GM23338 (cell line): ENCODE measurements around the gene STRIT1. TPM values are rescaled to one million over a fixed set of nuclear protein-coding genes. Genes with fewer than 3 reads are reported as not detected.

Experiments
- ATAC-seq: fragments of 200-7000 bp; cut with Tn5 transposase; 3 replicates; pipeline ENCODE4 v1.9.1; 2020
- DNase-seq: peaks from one replicate; pipeline ENCODE4 v3.0.0-alpha.2; 2015; ENCODE audit warnings: low spot score
- H2AFZ ChIP-seq: fragments of 200-600 bp; sonication (generic); 2 replicates; pipeline ENCODE4 v1.8.0; 2016; ENCODE audit warnings: antibody characterized with exemption, mild to moderate bottlenecking, moderate library complexity
- H3F3A ChIP-seq: fragments of 200-600 bp; sonication (generic); replicated peaks from 2 replicates; pipeline ENCODE4 v1.8.0; 2017; ENCODE audit warnings: antibody characterized with exemption, mixed run types, low read depth
- H3K27ac ChIP-seq: fragments of 200-600 bp; sonication (generic); 2 replicates; pipeline ENCODE4 v1.6.1; 2016; ENCODE audit warnings: low read depth
- H3K27me3 ChIP-seq: fragments of 200-600 bp; sonication (generic); 2 replicates; pipeline ENCODE4 v1.8.0; 2016; ENCODE audit warnings: mild to moderate bottlenecking, mixed run types, moderate library complexity; ENCODE audit not compliant: insufficient read depth
- H3K36me3 ChIP-seq: fragments of 200-600 bp; sonication (generic); 2 replicates; pipeline ENCODE4 v1.8.0; 2016; ENCODE audit warnings: mild to moderate bottlenecking; ENCODE audit not compliant: insufficient read depth
- H3K4me1 ChIP-seq: fragments of 200-600 bp; sonication (generic); 2 replicates; pipeline ENCODE4 v1.8.0; 2016; ENCODE audit warnings: mild to moderate bottlenecking, moderate library complexity; ENCODE audit not compliant: insufficient read depth
- H3K4me2 ChIP-seq: fragments of 200-600 bp; sonication (generic); 2 replicates; pipeline ENCODE4 v1.7.1; 2017; ENCODE audit warnings: mixed run types
- H3K4me3 ChIP-seq: fragments of 200-600 bp; sonication (generic); 2 replicates; pipeline ENCODE4 v1.6.1; 2016; ENCODE audit warnings: mixed run types
- H3K79me2 ChIP-seq: fragments of 200-600 bp; sonication (generic); replicated peaks from 2 replicates; pipeline ENCODE4 v1.8.0; 2017; ENCODE audit warnings: mild to moderate bottlenecking; ENCODE audit not compliant: insufficient read depth
- H3K9me2 ChIP-seq: fragments of 200-600 bp; sonication (generic); 2 replicates; pipeline ENCODE4 v1.8.0; 2017; ENCODE audit not compliant: insufficient read depth
- H4K20me1 ChIP-seq: fragments of 200-600 bp; sonication (generic); replicated peaks from 2 replicates; pipeline ENCODE4 v1.8.0; 2017; ENCODE audit warnings: mild to moderate bottlenecking; ENCODE audit not compliant: insufficient read depth
- H3K27ac Mint-ChIP-seq: 2 replicates; pipeline ENCODE4 v1.8.0; 2020; ENCODE audit warnings: inconsistent platforms, mild to moderate bottlenecking, moderate library complexity, mixed read lengths
- H3K27me3 Mint-ChIP-seq: 3 replicates; pipeline ENCODE4 v1.8.0; 2022; ENCODE audit warnings: low read depth, mild to moderate bottlenecking, moderate library complexity, mixed read lengths, inconsistent platforms; ENCODE audit not compliant: insufficient read depth, poor library complexity
- H3K36me3 Mint-ChIP-seq: 3 replicates; pipeline ENCODE4 v1.8.0; 2021; ENCODE audit warnings: low read depth, mild to moderate bottlenecking, inconsistent platforms, moderate library complexity, mixed read lengths
- H3K4me1 Mint-ChIP-seq: 3 replicates; pipeline ENCODE4 v1.8.0; 2020; ENCODE audit warnings: mild to moderate bottlenecking, inconsistent platforms, mixed read lengths
- H3K4me3 Mint-ChIP-seq: 3 replicates; pipeline ENCODE4 v1.8.0; 2021; ENCODE audit warnings: moderate library complexity, mild to moderate bottlenecking, inconsistent platforms, mixed read lengths
- H3K9me3 Mint-ChIP-seq: 3 replicates; pipeline ENCODE4 v1.8.0; 2020; ENCODE audit warnings: moderate library complexity, mild to moderate bottlenecking, inconsistent platforms, mixed read lengths
- CREB1 ChIP-seq: fragments of 250-450 bp; sonication (Bioruptor Pico); IDR thresholded peaks from 2 replicates; pipeline ENCODE4 v1.5.0; 2020; ENCODE audit warnings: low read depth, mild to moderate bottlenecking, moderate library complexity
- CTCF ChIP-seq, 2 experiments: fragments of 200-600 bp in 1 of 2; sonication (generic) in 1 of 2; conservative IDR thresholded peaks; 2 replicates each; pipeline versions ENCODE4 v1.5.1 to v1.6.1; 2016 to 2017; ENCODE audit warnings: antibody characterized with exemption in 2 of 2, low read depth in 2 of 2, mild to moderate bottlenecking in 2 of 2, moderate library complexity in 1 of 2
- ETS1 ChIP-seq: IDR thresholded peaks from 2 replicates; pipeline ENCODE4 v1.6.1; 2016; ENCODE audit warnings: antibody characterized with exemption
- EZH2 ChIP-seq: fragments of 200-600 bp; sonication (generic); IDR thresholded peaks from one replicate; pipeline ENCODE4 v1.8.0; 2017; ENCODE audit warnings: antibody characterized with exemption, mild to moderate bottlenecking, low read depth; ENCODE audit not compliant: unreplicated experiment
- EZH2phosphoT487 ChIP-seq: fragments of 200-600 bp; sonication (generic); IDR thresholded peaks from one replicate; pipeline ENCODE4 v1.8.1; 2018; ENCODE audit warnings: antibody characterized with exemption; ENCODE audit not compliant: unreplicated experiment
- JUNB ChIP-seq: IDR thresholded peaks from one replicate; pipeline ENCODE4 v1.6.1; 2016; ENCODE audit warnings: antibody characterized with exemption; ENCODE audit not compliant: unreplicated experiment
- NANOG ChIP-seq: IDR thresholded peaks from 2 replicates; pipeline ENCODE4 v1.6.1; 2016; ENCODE audit warnings: antibody characterized with exemption, borderline replicate concordance
- POLR2AphosphoS5 ChIP-seq: IDR thresholded peaks from 2 replicates; pipeline ENCODE4 v1.6.1; 2016; ENCODE audit warnings: antibody characterized with exemption, low read depth
- REST ChIP-seq: IDR thresholded peaks from one replicate; pipeline ENCODE4 v1.6.1; 2018; ENCODE audit warnings: antibody characterized with exemption; ENCODE audit not compliant: unreplicated experiment
- STAT1 ChIP-seq: IDR thresholded peaks from one replicate; pipeline ENCODE4 v1.6.1; 2016; ENCODE audit warnings: antibody characterized with exemption; ENCODE audit not compliant: unreplicated experiment
- ZNF114 ChIP-seq: fragments of 250-450 bp; sonication (Bioruptor Pico); IDR thresholded peaks from 2 replicates; pipeline ENCODE4 v1.5.0; 2020; ENCODE audit warnings: mild to moderate bottlenecking, moderate library complexity
- ZNF331 ChIP-seq: fragments of 250-450 bp; sonication (Bioruptor Pico); IDR thresholded peaks from 2 replicates; pipeline ENCODE4 v1.5.0; 2020; ENCODE audit warnings: low read depth, mild to moderate bottlenecking, moderate library complexity
- ZNF462 ChIP-seq: fragments of 250-450 bp; sonication (Bioruptor Pico); IDR thresholded peaks from 2 replicates; pipeline ENCODE4 v1.5.0; 2020; ENCODE audit warnings: mild to moderate bottlenecking, moderate library complexity
- polyA plus RNA-seq: library from polyadenylated mRNA; unstranded; fragments of >200 nt; fragmentation: Nextera tagmentation; extraction: Ambion mirVana; gene quantifications from 2 replicates; pipeline ENCODE4 v1.2.1, GENCODE V29; 2016
- total RNA-seq: library from RNA; depleted of rRNA; stranded (reverse); fragments of >200 nt; shearing (Covaris generic); gene quantifications from 2 replicates; pipeline ENCODE4 v1.2.3, GENCODE V29; 2014

The STRIT1 gene
- total and polyA plus RNA-seq, 2 experiments from 2014 or later = 1.5 to 1.6 TPM

- H3K4me3 Mint-ChIP-seq = no peak overlapping the region
- H3K27me3 Mint-ChIP-seq = peaks cover 4% of the 10 kb centered on the region
- Histone ChIP-seq H3F3A (no peaks in the 10 kb centered on the region), H3K36me3 (no peaks in the 10 kb centered on the region), H3K4me1 (peaks cover 4% of the 10 kb centered on the region), H3K79me2 (no peaks in the 10 kb centered on the region), H4K20me1 (no peaks in the 10 kb centered on the region), H2AFZ (no peak overlapping the region), H3K27me3 (no peaks in the 10 kb centered on the region), H3K4me2 (no peak overlapping the region), H3K4me3 (no peak overlapping the region), H3K27ac (no peak overlapping the region), H3K9me2 (no peaks in the 10 kb centered on the region)
- peak overlapping the region; percentile 77; the same call in 1 of the 2 replicates for H3K27ac Mint-ChIP-seq
- H3K9me3 Mint-ChIP-seq = no peaks in the 10 kb centered on the region
- H3K36me3 Mint-ChIP-seq = no peaks in the 10 kb centered on the region
- ATAC-seq (no peak), DNase-seq (no peak)
- H3K4me1 Mint-ChIP-seq = peaks cover 7% of the 10 kb centered on the region; the same call in 2 of the 3 replicates
- no peak for TF ChIP-seq ZNF114 (CRISPR knock-in tag)
- TF ChIP-seq EZH2phosphoT487 = no peak
- no peak for TF ChIP-seq POLR2AphosphoS5
- TF ChIP-seq CTCF (conservative IDR thresholded peaks at IDR 0.05; ENCODE audit: low read depth in 2 of 2) = no peak
- TF ChIP-seq ZNF462 (CRISPR knock-in tag) = no peak
- TF ChIP-seq ZNF331 (CRISPR knock-in tag) = no peak
- no peak for TF ChIP-seq STAT1
- no peak for TF ChIP-seq ETS1
- no peak for TF ChIP-seq CREB1 (CRISPR knock-in tag)
- no peak for TF ChIP-seq EZH2
- TF ChIP-seq REST = no peak
- no peak for TF ChIP-seq NANOG
- no peak for TF ChIP-seq JUNB
These were observed 19.3 kb upstream of the STRIT1 start for GRCh38 chr3:155312781-155313180.
